Measurements from ENCODE around the gene CLTC. TPM values are rescaled to one million over a fixed set of nuclear protein-coding genes. Genes with fewer than 3 reads are reported as not detected.

The CLTC gene
- total and polyA plus RNA-seq, 10 donors: 47.8 to 289 (median 236) TPM

- no peak overlapping the region for H3K4me3 ChIP-seq
- H3K27me3 ChIP-seq (replicated peaks in 1 of 7): no peaks in the 10 kb centered on the region
- H3K27ac ChIP-seq: peak overlapping the region in 2 of 8 donors; percentile 4 to 31
- peaks cover under 1 to 100% (median 82%) of the 10 kb centered on the region in 6 donors for H3K36me3 ChIP-seq
- DNase-seq: no peak
- 55 to 80% (median 61%) methylated on average over 3 of the region's 3 CpGs for WGBS, 5 donors
- peaks cover 0 to 54% (median 6%) of the 10 kb centered on the region in 6 donors for H3K4me1 ChIP-seq
- intact Hi-C loops (cut with DNase I; ENCODE audit: low total_unique reads): no loop called here
- H3K9me3 ChIP-seq: no peaks in the 10 kb centered on the region
- no peak for TF ChIP-seq POLR2A (IDR thresholded peaks at IDR 0.05)
- TF ChIP-seq POLR2AphosphoS5 (IDR thresholded peaks at IDR 0.05): no peak
- TF ChIP-seq CTCF (IDR thresholded peaks at IDR 0.05 in 8 of 11, conservative IDR thresholded peaks at IDR 0.05 in 3 of 11): no peak
These were observed 76.4 kb downstream of the CLTC start for GRCh38 chr17:59695945-59696681.

GRCh38 chr17:59696682-59697277, 77.1 kb downstream of the CLTC start:
- intact Hi-C loops (cut with DNase I; ENCODE audit: low total_unique reads): no loop called here
- no peak overlapping the region for H3K4me3 ChIP-seq
- no peak for TF ChIP-seq POLR2A (IDR thresholded peaks at IDR 0.05)
- peak in 1 of 3 donors; percentile 44 for TF ChIP-seq POLR2AphosphoS5 (IDR thresholded peaks at IDR 0.05)
- TF ChIP-seq CTCF (IDR thresholded peaks at IDR 0.05 in 8 of 11, conservative IDR thresholded peaks at IDR 0.05 in 3 of 11): no peak
- H3K27me3 ChIP-seq (replicated peaks in 1 of 7): no peaks in the 10 kb centered on the region
- H3K9me3 ChIP-seq: no peaks in the 10 kb centered on the region
- peaks cover 0 to 60% (median 8%) of the 10 kb centered on the region in 6 donors for H3K4me1 ChIP-seq
- peak overlapping the region in 2 of 8 donors; percentile 4 to 31 for H3K27ac ChIP-seq
- peaks cover 0 to 94% (median 75%) of the 10 kb centered on the region in 6 donors for H3K36me3 ChIP-seq
- WGBS, 5 donors: 85 to 89% (median 87%) methylated on average over 2 of the region's 2 CpGs
- no peak for DNase-seq

- H3K27ac ChIP-seq: peak overlapping the region in 1 of 8 donors; percentile 4
- DNase-seq: no peak
- intact Hi-C loops (cut with DNase I; ENCODE audit: low total_unique reads): no loop called here
- H3K9me3 ChIP-seq: no peaks in the 10 kb centered on the region
- TF ChIP-seq POLR2A (IDR thresholded peaks at IDR 0.05) (no peak), POLR2AphosphoS5 (IDR thresholded peaks at IDR 0.05) (no peak), CTCF (IDR thresholded peaks at IDR 0.05 in 8 of 11, conservative IDR thresholded peaks at IDR 0.05 in 3 of 11) (no peak)
- peaks cover 0 to 94% (median 61%) of the 10 kb centered on the region in 6 donors for H3K36me3 ChIP-seq
- no peaks in the 10 kb centered on the region for H3K27me3 ChIP-seq (replicated peaks in 1 of 7)
- H3K4me1 ChIP-seq: peaks cover 0 to 73% (median 10%) of the 10 kb centered on the region in 6 donors
- WGBS, 5 donors: 74 to 88% (median 81%) methylated on average over 4 of the region's 4 CpGs
- no peak overlapping the region for H3K4me3 ChIP-seq
These were observed 78.4 kb downstream of the CLTC start for GRCh38 chr17:59698143-59698542.

GRCh38 chr17:59699218-59699617, 79.5 kb downstream of the CLTC start:
- Histone ChIP-seq H3K27ac (no peak overlapping the region), H3K27me3 (replicated peaks in 1 of 7) (no peaks in the 10 kb centered on the region), H3K36me3 (peaks cover 0 to 92% (median 52%) of the 10 kb centered on the region in 6 donors), H3K4me1 (peaks cover 0 to 84% (median 17%) of the 10 kb centered on the region in 6 donors), H3K4me3 (no peak overlapping the region), H3K9me3 (no peaks in the 10 kb centered on the region)
- TF ChIP-seq POLR2AphosphoS5 (IDR thresholded peaks at IDR 0.05) (no peak), CTCF (IDR thresholded peaks at IDR 0.05 in 8 of 11, conservative IDR thresholded peaks at IDR 0.05 in 3 of 11) (no peak), POLR2A (IDR thresholded peaks at IDR 0.05) (no peak)
- intact Hi-C loops (cut with DNase I; ENCODE audit: low total_unique reads): no loop called here
- WGBS, 5 donors: 94 to 97% (median 96%) methylated on average over 7 of the region's 7 CpGs
- no peak for DNase-seq

Data from spleen (tissue), 11 donors.